Gastrocnemius medialis (tissue), 4 donors: ENCODE results near the gene RPL32.

Experiments
- POLR2A ChIP-seq, 2 donors: fragments of 450-650 bp; IDR thresholded peaks; one replicate each; pipeline ENCODE4 v1.6.1; 2017; ENCODE audit warnings: antibody characterized with exemption in 2 of 2, mild to moderate bottlenecking in 2 of 2, moderate library complexity in 2 of 2
- TF ChIP-seq, protein P1 (sequence below), 5 experiments: fragments of 450-650 bp in 3 of 5; fragments of 200-600 bp in 2 of 5; sonication (generic) in 2 of 5; IDR thresholded peaks in 4 of 5; conservative IDR thresholded peaks in 1 of 5; 1 replicate in 4 of 5; 2 replicates in 1 of 5; pipeline ENCODE4 v1.5.1; 2016 to 2019; ENCODE audit warnings: antibody characterized with exemption in 5 of 5, mild to moderate bottlenecking in 3 of 5, moderate library complexity in 3 of 5

DNA sequence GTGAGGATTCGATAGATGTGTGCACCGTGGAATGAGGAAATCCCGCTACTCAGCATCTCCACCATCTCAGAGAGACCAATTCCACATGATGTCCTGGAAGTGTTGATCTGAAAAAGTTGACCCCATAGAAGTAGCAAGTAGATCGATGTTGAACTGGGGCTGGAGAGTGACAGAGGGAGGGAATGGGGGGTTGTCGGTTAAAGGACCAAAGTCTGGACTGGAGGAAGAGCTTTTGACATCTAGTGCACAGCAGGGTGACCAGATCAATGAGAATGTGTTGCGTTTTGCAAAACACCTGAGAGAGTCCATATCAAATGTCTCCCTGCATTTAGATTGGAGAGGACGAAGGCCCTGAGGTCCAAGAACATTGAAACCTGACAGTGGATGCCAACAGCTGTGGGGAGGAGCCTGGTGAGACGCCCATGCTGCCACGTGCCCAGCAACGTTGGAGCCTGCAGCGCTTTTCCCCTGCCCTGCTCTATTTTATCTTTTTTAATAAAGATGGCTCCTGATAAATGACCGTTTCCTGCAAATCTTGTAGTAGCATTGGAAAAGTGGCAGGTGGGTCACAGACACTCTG is 30.1 kb upstream of the RPL32 start:
- TF ChIP-seq, protein P1, sequence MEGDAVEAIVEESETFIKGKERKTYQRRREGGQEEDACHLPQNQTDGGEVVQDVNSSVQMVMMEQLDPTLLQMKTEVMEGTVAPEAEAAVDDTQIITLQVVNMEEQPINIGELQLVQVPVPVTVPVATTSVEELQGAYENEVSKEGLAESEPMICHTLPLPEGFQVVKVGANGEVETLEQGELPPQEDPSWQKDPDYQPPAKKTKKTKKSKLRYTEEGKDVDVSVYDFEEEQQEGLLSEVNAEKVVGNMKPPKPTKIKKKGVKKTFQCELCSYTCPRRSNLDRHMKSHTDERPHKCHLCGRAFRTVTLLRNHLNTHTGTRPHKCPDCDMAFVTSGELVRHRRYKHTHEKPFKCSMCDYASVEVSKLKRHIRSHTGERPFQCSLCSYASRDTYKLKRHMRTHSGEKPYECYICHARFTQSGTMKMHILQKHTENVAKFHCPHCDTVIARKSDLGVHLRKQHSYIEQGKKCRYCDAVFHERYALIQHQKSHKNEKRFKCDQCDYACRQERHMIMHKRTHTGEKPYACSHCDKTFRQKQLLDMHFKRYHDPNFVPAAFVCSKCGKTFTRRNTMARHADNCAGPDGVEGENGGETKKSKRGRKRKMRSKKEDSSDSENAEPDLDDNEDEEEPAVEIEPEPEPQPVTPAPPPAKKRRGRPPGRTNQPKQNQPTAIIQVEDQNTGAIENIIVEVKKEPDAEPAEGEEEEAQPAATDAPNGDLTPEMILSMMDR (IDR thresholded peaks at IDR 0.05 in 4 of 5, conservative IDR thresholded peaks at IDR 0.05 in 1 of 5): no peak
- no peak for TF ChIP-seq POLR2A (IDR thresholded peaks at IDR 0.05)
